GM12865 (cell line): ENCODE data around the gene ASXL2.

ENCODE experiments used
- DNase-seq: peaks from one replicate; pipeline ENCODE4 v3.0.0; 2010; ENCODE audit warnings: low read depth
- H3K4me3 ChIP-seq: 2 replicates; pipeline ENCODE4 v1.5.1; 2011; ENCODE audit warnings: mild to moderate bottlenecking, low read depth, low read length, control low read depth
- TF ChIP-seq, protein P1 (sequence below): IDR thresholded peaks from 2 replicates; pipeline ENCODE4 v1.5.1; 2011; ENCODE audit warnings: low read length, control low read depth, low read depth, inconsistent platforms; ENCODE audit not compliant: insufficient read depth; ENCODE audit errors: missing control alignments

ASXL2 gene

DNA sequence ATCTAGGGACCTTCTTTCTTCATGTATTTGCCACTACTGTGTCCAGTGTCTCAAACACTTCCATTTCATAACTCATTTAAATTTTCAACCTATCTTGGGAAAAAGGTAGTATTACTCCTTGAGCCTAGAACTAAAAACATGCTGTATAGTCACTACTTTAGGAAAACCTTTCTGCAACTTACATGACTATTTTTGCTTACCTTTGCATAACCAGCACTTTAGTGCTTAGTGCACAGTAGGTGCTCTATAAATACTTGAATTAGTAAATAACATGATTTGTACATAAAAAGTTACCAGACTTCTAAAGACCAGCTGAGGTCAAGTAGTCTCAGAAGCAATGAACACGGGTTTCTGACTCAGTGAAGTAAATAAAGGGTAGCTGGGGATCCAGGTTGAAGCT is 142.5 kb downstream of the ASXL2 start:
- H3K4me3 ChIP-seq = no peak overlapping the region
- TF ChIP-seq, protein P1, sequence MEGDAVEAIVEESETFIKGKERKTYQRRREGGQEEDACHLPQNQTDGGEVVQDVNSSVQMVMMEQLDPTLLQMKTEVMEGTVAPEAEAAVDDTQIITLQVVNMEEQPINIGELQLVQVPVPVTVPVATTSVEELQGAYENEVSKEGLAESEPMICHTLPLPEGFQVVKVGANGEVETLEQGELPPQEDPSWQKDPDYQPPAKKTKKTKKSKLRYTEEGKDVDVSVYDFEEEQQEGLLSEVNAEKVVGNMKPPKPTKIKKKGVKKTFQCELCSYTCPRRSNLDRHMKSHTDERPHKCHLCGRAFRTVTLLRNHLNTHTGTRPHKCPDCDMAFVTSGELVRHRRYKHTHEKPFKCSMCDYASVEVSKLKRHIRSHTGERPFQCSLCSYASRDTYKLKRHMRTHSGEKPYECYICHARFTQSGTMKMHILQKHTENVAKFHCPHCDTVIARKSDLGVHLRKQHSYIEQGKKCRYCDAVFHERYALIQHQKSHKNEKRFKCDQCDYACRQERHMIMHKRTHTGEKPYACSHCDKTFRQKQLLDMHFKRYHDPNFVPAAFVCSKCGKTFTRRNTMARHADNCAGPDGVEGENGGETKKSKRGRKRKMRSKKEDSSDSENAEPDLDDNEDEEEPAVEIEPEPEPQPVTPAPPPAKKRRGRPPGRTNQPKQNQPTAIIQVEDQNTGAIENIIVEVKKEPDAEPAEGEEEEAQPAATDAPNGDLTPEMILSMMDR = no peak

DNA sequence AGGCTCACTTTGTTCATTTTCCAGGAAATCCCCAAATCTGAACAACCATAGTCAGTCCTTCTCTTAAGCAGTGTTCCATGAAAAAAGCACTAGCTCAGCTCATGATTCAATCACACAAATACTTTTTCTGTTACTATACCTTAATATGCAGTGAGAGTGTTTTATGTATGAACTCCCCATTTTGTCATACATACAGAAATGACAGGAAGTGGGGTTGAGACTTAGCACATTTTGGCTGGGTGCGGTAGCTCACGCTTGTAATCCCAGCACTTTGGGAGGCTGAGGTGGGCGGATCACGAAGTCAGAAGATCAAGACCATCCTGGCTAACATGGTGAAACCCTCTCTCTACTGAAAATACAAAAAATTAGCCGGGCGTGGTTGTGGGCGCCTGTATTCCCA is 149.7 kb downstream of the ASXL2 start:
- no peak overlapping the region for H3K4me3 ChIP-seq
- TF ChIP-seq, protein P1 = no peak
- DNase-seq = no peak

More for the DNA sequence above, 142.5 kb downstream of the ASXL2 start:
- no peak for DNase-seq

DNA sequence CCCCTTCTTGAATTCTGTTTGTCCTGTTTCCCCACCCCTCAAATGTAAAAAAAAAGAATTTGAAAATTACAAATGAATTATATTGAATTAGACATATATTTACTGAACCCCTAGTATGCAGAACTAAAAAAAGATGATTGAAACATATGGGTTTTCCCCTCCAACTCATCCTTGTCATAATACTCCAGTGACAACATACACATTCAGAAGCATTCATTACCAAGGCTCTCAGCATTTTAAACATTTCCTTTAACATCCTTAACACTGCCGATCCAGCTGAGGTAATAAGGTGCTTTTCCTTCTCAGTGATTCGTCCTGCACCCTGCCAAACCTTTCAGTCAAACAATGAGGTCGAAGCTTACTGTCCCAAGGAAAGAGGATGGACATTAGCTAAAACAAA is 151.8 kb downstream of the ASXL2 start:
- no peak for DNase-seq
- TF ChIP-seq, protein P1 = no peak
- no peak overlapping the region for H3K4me3 ChIP-seq

DNA sequence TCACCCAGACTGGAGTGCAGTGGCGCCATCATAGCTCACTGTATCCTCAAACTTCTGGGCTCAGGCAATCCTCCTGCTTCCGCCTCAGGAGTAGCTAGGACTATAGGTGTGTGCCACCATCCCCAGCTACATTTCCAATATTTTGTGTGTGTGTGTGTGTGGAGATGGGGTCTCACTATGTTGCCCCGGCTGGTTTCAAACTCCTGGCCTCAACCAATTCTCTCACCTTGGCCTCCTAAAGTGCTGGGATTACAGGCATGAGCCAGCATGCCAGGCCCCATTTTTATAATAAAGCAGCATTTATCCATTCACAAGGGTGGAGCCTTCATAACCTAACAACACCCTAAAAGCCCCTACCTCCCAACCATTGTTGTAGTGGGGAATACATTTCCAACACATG is 152.4 kb downstream of the ASXL2 start:
- TF ChIP-seq, protein P1 = no peak
- DNase-seq = no peak

DNA sequence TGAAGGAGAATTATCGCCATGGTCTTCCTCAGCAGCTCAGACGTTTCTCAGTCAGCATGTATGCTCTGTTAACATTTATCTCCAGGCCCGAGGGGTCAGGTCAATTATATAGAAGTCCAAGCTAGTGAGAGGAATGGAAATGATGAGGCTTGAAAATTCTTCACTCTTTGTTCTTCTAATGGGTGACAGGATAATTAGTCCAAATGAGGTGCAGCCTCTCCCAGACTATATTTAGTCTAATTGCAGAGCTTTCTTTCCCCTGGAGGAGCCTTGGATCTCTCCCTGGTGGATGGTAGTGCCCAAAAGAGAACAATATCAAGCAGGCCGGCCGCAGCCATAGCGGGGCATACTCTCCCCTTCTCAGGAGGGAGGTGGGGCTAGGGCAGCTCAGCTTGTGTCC is 153.5 kb downstream of the ASXL2 start:
- DNase-seq = no peak
- TF ChIP-seq, protein P1 = no peak
- H3K4me3 ChIP-seq = no peak overlapping the region

More for the DNA sequence above, 152.4 kb downstream of the ASXL2 start:
- no peak overlapping the region for H3K4me3 ChIP-seq

DNA sequence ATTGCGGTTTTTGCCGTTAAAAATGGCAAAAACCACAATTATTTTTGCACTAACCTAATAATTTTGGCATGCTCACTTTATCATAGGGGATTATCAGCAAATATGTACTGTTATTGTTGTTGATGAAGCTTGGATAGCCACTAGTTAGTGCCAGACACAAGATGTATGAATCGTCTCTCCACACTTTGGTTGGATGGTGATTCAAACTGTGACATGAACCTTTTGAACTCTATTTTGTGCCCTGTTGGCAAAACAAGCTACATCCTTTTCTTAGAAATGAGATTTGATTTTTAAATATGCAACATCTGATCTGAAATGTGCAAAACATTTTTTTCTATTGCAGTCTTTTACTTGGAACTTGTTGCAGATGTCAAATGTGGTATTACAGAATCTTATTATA is 156.1 kb downstream of the ASXL2 start:
- no peak for DNase-seq
- H3K4me3 ChIP-seq = no peak overlapping the region
- TF ChIP-seq, protein P1 = no peak

DNA sequence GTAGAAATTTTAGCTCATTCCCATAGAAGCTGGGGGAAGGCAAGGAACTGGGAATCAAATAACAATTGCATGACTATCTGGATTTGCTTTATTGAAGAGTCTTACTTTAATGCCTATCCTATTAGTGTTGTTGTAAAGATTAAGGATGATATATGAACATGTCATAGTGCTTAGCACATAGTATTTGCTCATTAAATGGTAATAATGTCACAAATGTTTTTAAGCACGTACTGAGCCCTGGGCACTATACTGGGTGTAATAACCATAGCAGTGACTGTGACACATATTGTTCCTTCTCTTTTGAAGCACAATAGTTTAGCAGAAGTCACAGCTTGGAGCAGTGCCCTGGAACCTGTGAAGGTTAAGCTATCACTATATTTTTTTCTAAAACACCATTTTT is 157.7 kb downstream of the ASXL2 start:
- TF ChIP-seq, protein P1 = no peak
- DNase-seq = no peak

More for the DNA sequence above, 157.7 kb downstream of the ASXL2 start:
- H3K4me3 ChIP-seq = no peak overlapping the region
